K562 (cell line): Measurements from ENCODE around the gene DYNC1I1.

Experiments used
- BDP1 ChIP-seq: IDR thresholded peaks from 3 replicates; pipeline ENCODE4 v1.6.1; 2011; ENCODE audit not compliant: insufficient read length, insufficient read depth
- EZH2 ChIP-seq: IDR thresholded peaks from 2 replicates; pipeline ENCODE4 v1.6.1; 2012; ENCODE audit warnings: low read depth, mild to moderate bottlenecking, inconsistent platforms, low read length, borderline replicate concordance
- GATA2 ChIP-seq: sonication (generic); formaldehyde crosslinking; IDR thresholded peaks from 2 replicates; pipeline ENCODE4 v1.4.0; 2020; ENCODE audit warnings: mild to moderate bottlenecking, missing genetic modification reagents
- HNRNPL ChIP-seq: fragments of 200-400 bp; formaldehyde crosslinking; IDR thresholded peaks from 2 replicates; pipeline ENCODE4 v1.6.1; 2017; ENCODE audit warnings: low read depth, mild to moderate bottlenecking, low read length
- POLR2AphosphoS5 ChIP-seq: IDR thresholded peaks from 2 replicates; pipeline ENCODE4 v1.6.1; 2011; ENCODE audit warnings: mild to moderate bottlenecking, low read depth, low read length, moderate library complexity; ENCODE audit not compliant: control insufficient read depth, insufficient read depth
- SNRNP70 ChIP-seq: fragments of 200-400 bp; formaldehyde crosslinking; optimal IDR thresholded peaks from 2 replicates; pipeline ENCODE3; 2017; ENCODE audit warnings: low read depth, low read length
- TEAD4 ChIP-seq, 2 experiments: sonication (generic) in 1 of 2; formaldehyde crosslinking in 1 of 2; IDR thresholded peaks; 2 replicates each; pipeline versions ENCODE4 v1.6.1 to v1.8.0; 2012 to 2022; ENCODE audit warnings: borderline replicate concordance in 1 of 2, inconsistent platforms in 1 of 2, low read length in 1 of 2, mild to moderate bottlenecking in 1 of 2, missing genetic modification reagents in 1 of 2
- ZNF592 ChIP-seq: fragments of 450-650 bp; IDR thresholded peaks from 2 replicates; pipeline ENCODE4 v1.6.1; 2017; ENCODE audit warnings: antibody characterized with exemption, mild to moderate bottlenecking
- TF ChIP-seq, protein P1 (sequence below), 3 experiments: IDR thresholded peaks in 2 of 3; conservative IDR thresholded peaks in 1 of 3; 2 replicates each; pipeline ENCODE4 v1.5.1; 2011 to 2012; ENCODE audit warnings: low read length in 3 of 3, mild to moderate bottlenecking in 3 of 3, control low read depth in 2 of 3, improper control_type of control experiment in 1 of 3, inconsistent platforms in 1 of 3, low read depth in 1 of 3, mixed read lengths in 1 of 3, moderate library complexity in 1 of 3; ENCODE audit not compliant: insufficient read depth in 2 of 3

GRCh38 chr7:96121752-96122151 lies 349.4 kb downstream of the DYNC1I1 start:
- TF ChIP-seq, protein P1, sequence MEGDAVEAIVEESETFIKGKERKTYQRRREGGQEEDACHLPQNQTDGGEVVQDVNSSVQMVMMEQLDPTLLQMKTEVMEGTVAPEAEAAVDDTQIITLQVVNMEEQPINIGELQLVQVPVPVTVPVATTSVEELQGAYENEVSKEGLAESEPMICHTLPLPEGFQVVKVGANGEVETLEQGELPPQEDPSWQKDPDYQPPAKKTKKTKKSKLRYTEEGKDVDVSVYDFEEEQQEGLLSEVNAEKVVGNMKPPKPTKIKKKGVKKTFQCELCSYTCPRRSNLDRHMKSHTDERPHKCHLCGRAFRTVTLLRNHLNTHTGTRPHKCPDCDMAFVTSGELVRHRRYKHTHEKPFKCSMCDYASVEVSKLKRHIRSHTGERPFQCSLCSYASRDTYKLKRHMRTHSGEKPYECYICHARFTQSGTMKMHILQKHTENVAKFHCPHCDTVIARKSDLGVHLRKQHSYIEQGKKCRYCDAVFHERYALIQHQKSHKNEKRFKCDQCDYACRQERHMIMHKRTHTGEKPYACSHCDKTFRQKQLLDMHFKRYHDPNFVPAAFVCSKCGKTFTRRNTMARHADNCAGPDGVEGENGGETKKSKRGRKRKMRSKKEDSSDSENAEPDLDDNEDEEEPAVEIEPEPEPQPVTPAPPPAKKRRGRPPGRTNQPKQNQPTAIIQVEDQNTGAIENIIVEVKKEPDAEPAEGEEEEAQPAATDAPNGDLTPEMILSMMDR (IDR thresholded peaks at IDR 0.05 in 2 of 3, conservative IDR thresholded peaks at IDR 0.05 in 1 of 3; ENCODE audit: insufficient read depth in 2 of 3, low read depth in 1 of 3, low read length in 3 of 3), result no peak
- TF ChIP-seq ZNF592, result no peak
- no peak for TF ChIP-seq BDP1
- TF ChIP-seq HNRNPL, result no peak
- no peak for TF ChIP-seq GATA2 (CRISPR knock-in tag)
- TF ChIP-seq EZH2, result no peak
- TF ChIP-seq SNRNP70, result no peak
- TF ChIP-seq POLR2AphosphoS5, result no peak
- TF ChIP-seq TEAD4 (IDR thresholded peaks at IDR 0.05; ENCODE audit: low read length), result no peak
- TF ChIP-seq TEAD4 (CRISPR knock-in tag; IDR thresholded peaks at IDR 0.05; ENCODE audit: borderline replicate concordance), result no peak
